Fibroblast of mammary gland (primary cell): Measurements from ENCODE around the gene OSBPL6.

Source experiments
- DNase-seq: peaks from one replicate; pipeline ENCODE4 v3.0.0-alpha.2; 2010; ENCODE audit warnings: low read depth
- H3K4me3 ChIP-seq: 2 replicates; pipeline ENCODE4 v1.5.1; 2011; ENCODE audit warnings: low read depth, mild to moderate bottlenecking, low read length, moderate library complexity; ENCODE audit not compliant: control insufficient read depth
- TF ChIP-seq, protein P1 (sequence below): conservative IDR thresholded peaks from 2 replicates; pipeline ENCODE4 v1.5.1; 2011; ENCODE audit warnings: low read depth, low read length, inconsistent platforms; ENCODE audit not compliant: control insufficient read depth, insufficient read depth

OSBPL6 gene

DNA sequence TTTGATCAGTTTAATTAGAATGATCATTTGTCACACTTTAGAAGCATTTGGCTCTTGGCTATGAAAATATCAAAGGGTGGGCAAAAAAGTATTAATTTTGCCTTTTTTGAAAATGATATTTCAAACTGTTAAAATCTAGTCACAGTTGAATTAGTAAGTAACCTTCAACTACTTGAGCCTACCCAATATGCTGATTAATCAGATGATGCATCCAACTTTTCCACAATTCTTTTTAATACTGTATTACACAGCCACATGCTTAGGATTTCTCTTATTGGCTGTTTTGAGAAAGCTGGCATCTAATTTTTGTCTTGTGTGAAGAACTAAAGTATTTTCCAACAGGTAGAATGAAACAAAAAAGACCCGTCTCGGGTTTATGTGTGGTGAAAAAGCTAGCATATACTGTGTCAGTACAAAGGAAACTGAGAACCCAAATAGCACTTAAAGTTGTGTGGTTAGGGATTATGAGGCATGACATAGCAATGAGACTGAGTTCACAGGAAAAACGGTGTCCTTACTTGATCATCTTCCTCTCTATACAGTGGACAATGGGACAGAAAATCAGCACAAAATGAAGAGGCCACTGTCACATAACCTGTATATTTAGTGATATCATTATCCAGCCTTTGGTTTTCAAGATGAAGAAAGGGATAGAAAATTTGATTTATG, 11.7 kb downstream of the OSBPL6 start:
- H3K4me3 ChIP-seq: no peak overlapping the region
- peak; percentile 74 for DNase-seq
- TF ChIP-seq, protein P1, sequence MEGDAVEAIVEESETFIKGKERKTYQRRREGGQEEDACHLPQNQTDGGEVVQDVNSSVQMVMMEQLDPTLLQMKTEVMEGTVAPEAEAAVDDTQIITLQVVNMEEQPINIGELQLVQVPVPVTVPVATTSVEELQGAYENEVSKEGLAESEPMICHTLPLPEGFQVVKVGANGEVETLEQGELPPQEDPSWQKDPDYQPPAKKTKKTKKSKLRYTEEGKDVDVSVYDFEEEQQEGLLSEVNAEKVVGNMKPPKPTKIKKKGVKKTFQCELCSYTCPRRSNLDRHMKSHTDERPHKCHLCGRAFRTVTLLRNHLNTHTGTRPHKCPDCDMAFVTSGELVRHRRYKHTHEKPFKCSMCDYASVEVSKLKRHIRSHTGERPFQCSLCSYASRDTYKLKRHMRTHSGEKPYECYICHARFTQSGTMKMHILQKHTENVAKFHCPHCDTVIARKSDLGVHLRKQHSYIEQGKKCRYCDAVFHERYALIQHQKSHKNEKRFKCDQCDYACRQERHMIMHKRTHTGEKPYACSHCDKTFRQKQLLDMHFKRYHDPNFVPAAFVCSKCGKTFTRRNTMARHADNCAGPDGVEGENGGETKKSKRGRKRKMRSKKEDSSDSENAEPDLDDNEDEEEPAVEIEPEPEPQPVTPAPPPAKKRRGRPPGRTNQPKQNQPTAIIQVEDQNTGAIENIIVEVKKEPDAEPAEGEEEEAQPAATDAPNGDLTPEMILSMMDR: no peak

DNA sequence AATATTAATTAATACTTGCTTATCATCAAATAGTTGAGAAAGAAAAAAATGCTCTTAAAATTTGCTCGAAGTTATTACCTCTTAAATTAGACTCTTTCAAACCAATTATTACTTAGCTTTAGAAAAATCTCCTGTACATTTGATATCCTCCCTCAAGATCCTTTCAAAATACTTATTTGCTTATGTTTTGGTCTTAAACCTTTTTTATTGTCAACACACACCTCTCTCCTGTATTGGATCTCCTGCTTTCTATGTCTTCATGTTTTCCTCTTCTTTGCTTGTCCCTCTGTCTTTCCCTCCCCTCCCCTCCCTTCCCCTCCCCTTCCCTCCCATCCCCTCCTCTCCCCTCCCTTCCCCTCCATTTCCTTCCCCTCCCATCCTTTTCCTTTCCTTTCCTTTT, 14.0 kb downstream of the OSBPL6 start:
- no peak for DNase-seq
- H3K4me3 ChIP-seq: no peak overlapping the region
- TF ChIP-seq, protein P1: no peak

DNA sequence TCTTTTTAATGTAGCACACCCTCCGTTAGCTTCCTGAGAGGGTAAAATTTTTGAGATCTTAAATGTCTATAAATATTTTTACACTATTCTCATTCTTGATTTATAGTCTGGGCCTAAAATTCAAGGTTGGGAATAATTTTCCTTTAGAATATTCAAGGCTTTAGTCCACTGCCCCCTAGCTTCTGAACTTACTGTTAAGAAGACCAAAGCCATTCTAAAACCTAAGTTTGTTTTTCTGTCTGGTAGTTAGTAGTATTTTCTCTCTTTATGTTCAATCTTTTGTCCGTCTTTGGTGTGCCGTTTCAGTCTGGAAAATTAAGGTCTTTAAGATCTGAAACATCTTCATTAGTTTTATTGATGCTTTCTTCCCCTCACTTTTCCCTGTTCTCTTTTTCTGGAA, 14.5 kb downstream of the OSBPL6 start:
- TF ChIP-seq, protein P1: peak; percentile 44
- no peak overlapping the region for H3K4me3 ChIP-seq
- peak; percentile 35 for DNase-seq

DNA sequence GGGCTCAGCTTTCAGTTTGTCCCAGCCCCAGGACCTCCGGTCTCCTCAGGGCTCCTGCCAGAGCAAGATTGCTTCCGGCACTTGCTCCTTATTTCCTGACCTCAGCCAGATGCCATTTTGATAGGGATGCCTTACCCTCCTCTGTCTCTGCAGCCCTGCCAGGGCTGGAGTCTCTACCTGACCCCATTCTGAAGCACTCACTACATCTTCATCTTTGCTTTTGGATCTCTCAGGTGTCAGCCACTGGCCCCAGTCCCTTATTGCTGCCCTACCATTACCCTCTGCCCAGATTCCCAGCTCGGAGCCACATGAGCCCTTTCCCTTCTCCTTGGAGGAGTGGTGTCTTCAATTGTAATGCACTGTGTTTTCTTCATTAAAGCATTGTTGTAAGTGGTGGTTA, 17.1 kb downstream of the OSBPL6 start:
- DNase-seq: no peak
- no peak overlapping the region for H3K4me3 ChIP-seq
- TF ChIP-seq, protein P1: no peak

DNA sequence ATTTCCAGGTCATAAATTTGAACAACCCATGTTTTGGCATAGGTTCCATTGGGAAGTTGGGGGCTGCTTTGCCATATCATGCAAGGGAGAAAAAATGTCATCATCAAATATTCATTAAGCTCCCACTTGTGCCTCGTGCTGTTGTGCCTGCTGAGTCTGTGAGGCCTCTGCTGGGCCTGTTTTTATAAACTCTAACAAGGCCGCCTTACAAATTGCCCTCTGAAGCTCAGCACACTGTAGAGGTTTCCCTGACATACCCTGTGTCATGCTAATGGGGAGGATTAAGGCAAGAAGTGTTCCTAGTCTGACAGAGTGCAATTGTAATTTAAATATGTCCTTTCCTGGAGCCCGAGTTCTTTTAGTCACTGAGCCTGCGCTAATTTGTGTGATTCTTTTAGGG, 17.6 kb downstream of the OSBPL6 start:
- TF ChIP-seq, protein P1: no peak
- DNase-seq: no peak
- no peak overlapping the region for H3K4me3 ChIP-seq

DNA sequence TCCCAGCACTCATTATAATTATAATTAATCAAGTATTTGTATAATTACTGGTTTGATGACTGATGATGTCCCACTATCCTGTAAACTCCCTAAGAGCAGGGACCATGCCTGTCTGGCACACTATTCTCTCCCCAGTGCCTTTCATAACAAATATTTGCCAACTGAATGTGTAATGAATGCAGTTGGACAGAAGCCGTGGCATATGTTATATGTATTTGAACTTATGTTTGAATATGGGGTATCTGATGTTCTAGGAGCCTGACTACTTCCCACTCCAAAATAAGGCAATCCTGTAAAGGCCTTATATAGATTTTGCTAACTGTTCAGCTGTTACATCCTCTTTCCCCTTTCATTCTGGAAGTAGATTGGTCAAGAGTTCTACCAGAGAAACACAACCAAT, 19.7 kb downstream of the OSBPL6 start:
- TF ChIP-seq, protein P1: no peak
- no peak overlapping the region for H3K4me3 ChIP-seq
- DNase-seq: no peak

DNA sequence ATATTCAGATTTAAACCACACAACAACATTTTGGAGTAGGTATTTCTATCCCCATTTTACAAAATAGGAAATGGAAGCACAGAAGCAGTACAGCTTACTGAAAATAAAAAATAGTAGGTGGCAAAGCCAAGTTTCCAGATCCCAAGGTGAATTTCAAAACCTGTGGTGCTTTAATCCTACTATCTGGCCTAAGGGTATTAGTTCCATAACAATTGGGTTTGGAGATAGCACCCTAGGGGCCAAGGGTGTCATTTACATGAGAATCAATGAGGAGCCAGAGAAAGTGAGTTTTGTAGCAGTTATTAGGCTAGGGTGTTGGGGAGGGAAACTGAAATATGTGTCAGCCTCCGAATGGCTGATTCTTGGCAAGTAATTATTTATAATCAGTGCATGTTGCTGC, 24.9 kb downstream of the OSBPL6 start:
- no peak for DNase-seq
- TF ChIP-seq, protein P1: no peak
- no peak overlapping the region for H3K4me3 ChIP-seq
